Hindlimb muscle (tissue), 1 donor: ENCODE data around the gene GPC5. TPM values are rescaled to one million over a fixed set of nuclear protein-coding genes. Genes with fewer than 3 reads are reported as not detected.
"Not testable (repeated sequence)": the region's sequence is repeated elsewhere in the genome, so short reads cannot be mapped to it uniquely, and the experiment has no call there.

Source experiments
- DNase-seq: peaks from one replicate; pipeline ENCODE4 v3.0.0-alpha.2; 2013
- polyA plus RNA-seq: library from polyadenylated mRNA; unstranded; fragments of 120-200 nt; gene quantifications from one replicate; pipeline ENCODE4 v1.2.1, GENCODE V29; 2013; ENCODE audit not compliant: insufficient read length

Gene GPC5
- polyA plus RNA-seq, 1 donor: 0.48 TPM

DNA sequence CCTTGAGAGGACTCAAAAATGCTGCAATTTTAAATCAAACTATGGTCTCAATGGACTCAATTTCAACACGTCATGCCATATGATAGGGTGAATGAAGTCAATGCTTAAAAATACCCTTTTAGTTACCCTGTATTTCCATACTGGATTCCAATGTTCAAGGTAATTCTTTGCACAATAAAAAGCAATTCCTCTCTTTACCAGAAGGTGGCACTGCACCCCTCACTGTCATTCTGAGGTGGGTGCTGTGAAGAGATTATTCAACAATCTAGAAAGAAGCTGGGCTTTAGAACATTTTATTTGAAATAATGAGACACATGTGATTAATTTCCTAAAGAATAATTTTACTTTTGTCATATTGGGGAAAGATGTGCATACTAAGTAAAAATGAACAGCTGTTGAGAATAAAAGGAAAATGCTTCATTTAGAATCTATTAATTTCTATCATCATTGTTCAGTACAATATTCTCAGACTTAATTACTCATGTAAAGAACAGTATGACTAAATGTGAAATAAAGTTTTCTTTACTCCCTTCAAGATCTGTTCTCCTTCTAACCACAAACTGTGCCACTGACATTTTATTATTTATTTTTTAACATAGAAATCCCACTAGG lies 789.1 kb downstream of the GPC5 start:
- DNase-seq: peak; percentile 35

GRCh38 chr13:92188574-92188973 lies 790.2 kb downstream of the GPC5 start:
- DNase-seq: no peak

DNA sequence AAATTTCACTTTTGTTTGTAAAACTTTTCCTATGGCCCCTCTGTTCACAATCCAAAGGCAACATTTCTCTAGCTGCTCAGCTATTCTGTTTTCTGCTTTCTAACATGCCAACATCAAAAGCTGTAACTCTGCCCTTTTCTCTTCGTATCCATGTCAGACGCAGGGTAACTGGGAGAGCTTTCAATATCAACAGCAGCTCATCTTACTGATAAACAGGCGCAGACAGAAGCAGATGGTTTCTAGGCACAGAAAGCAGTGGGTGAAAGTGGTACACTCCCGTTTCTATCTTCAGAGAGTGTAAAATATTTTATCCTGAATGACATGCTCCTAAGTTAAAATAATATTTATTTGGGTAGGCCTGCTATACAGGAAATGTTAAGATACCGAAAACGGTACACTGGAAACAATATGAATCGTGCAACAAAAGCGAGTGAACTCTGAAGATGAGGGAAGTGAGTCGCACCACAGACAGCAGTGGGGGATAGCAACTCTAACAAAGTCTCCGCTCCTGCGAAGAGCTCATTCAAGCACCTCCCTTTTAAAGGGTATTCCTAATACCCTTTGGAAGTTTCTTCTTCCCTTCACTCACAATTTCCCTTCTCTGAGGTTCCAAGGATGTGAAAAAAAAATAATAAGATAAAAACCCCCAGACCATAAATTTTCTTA lies 798.3 kb downstream of the GPC5 start:
- DNase-seq: no peak

- DNase-seq: no peak
Observed at GRCh38 chr13:92197669-92198068, 799.2 kb downstream of the GPC5 start.

GRCh38 chr13:92218615-92219014 lies 820.2 kb downstream of the GPC5 start:
- DNase-seq: no peak

DNA sequence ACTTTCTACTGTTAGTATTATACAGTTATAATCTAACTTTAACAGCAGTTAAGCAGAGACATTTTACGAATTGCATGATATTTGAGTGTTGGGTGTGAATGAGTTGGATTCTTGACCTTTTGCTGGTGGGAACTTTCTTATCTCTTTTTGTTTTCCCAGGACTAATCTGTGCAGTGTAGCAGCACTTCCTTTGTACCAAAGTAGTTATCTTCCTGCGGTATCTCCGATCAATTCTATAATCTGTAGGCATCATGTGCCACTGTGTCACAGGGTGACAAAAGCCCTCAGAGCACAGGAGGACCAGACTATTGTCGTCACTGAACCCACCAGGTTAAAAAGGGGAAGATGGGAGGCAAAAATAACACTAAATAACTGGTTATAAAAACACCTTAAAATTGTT lies 823.5 kb downstream of the GPC5 start:
- no peak for DNase-seq

GRCh38 chr13:92224052-92224821 lies 825.8 kb downstream of the GPC5 start:
- no peak for DNase-seq

DNA sequence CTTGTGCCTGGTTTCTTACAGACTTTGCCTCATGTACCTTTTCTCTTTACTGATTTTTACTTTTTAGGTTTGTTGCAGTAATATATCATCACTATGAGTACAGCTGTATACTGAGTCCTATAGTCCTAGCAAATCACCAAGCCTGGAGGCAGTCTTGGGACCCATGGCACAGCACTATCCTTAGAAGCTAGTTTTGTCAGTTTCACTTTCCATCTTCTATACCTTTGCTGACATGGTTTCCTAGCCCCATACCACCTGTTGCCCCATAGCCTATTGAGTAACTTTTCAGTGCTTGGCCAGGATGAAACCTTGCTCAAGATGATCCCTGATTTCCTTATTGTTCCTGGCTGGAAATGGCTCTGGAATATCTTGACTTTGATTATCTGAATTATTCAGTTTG lies 826.4 kb downstream of the GPC5 start:
- DNase-seq: no peak

DNA sequence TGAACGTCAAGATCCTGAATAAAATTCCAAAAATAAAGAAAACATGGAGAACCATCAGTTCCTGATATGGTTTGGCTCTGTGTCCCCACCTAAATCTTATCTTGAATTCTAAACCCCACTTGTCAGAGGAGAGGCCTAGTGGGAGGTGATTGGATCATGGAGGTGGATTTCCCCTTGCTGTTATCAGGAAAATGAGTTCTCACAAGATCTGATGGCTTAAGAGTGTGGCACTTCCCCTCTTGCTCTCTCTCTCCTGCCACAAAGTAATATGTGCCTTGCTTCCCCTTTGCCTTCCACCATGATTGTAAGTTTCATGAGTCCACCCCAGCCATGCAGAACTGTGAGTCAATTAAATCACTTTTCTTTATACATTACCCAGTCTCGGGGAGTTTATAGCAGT lies 827.4 kb downstream of the GPC5 start:
- DNase-seq: no peak

- DNase-seq: no peak
Observed at GRCh38 chr13:92232871-92233270, 834.5 kb downstream of the GPC5 start.

DNA sequence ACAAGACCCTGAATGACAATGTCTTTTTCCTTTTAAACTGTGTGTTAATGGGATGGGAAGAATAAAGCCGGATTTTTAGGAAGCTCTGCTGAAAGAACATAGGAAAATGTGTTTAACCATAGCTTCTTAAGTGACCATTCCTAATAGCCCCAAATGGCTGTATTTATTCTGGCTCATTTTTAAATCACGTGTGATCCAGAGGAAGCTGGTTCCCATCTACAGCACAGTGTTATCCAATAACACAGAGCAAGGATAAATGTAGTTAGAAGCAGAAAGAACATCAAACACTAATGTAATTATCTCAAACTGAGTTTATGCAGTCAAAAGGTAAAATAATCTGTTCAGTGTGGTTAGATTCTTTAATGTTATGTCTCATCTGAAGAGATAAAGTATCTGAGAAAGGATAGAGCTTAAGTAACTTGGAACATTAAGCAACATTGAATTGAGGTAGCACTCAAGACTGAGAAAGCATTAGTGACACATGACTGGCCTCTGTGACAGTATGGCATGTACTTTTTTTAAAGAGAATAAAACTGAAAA lies 853.3 kb downstream of the GPC5 start:
- no peak for DNase-seq

DNA sequence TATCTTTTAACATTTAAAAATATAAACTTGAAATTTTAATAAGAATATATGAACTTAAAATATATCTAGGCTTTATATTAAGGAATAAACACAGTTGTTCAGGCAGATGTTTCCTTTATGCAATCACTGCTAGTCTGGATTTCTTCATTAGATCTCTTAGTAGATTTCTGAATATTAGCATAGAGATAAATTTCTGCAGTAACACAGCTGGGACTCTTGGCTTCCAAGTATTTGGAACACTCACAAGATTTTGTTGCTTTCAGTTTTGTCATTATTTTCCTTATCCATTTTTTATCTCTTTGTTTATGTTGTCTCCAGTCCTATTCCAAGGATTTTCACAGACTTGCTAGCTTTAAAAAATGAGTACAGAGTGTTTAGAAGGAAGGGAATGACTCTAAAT lies 857.1 kb downstream of the GPC5 start:
- DNase-seq: peak; percentile 43

DNA sequence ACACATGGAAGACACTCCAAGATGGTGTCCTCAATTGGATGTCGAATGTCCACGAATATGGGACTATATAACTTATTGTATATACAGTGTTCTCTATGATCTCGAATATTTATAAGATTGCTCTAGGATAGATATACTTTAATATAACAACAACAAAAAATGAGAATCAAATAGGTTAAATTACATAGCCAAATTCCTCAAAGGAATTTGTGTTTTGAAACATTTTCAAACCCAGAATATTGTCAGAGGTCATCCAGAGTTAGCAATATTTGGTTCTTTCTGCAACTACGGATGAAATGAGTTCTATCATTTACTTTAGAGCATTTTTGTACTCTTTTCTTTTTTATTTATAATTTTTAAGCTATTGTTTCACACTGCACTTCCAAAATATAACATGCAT lies 857.8 kb downstream of the GPC5 start:
- peak; percentile 11 for DNase-seq

DNA sequence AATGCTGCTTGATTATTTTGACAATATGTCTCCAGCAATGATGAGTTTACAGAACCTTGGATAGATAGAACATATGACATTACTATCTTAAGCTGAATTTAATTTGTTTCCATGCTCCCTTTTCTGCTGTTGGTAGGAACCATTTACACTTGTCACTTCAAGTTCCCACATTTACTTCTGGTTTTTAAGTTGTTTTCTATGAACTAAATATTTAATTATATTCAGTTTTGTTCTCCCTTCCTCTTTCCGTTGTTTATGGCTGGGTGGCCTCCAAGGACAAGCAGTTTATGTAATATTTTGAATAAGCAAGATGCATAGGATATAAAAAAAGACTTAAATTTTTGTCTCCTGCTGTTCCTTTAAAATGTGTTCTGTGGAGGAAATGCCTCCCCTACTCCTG lies 860.6 kb downstream of the GPC5 start:
- no peak for DNase-seq

GRCh38 chr13:92259523-92259922 lies 861.1 kb downstream of the GPC5 start:
- no peak for DNase-seq

GRCh38 chr13:92260363-92260762 lies 861.9 kb downstream of the GPC5 start:
- no peak for DNase-seq

GRCh38 chr13:92262100-92262788 lies 863.8 kb downstream of the GPC5 start:
- no peak for DNase-seq

GRCh38 chr13:92265408-92265807 lies 867.0 kb downstream of the GPC5 start:
- DNase-seq: no peak

DNA sequence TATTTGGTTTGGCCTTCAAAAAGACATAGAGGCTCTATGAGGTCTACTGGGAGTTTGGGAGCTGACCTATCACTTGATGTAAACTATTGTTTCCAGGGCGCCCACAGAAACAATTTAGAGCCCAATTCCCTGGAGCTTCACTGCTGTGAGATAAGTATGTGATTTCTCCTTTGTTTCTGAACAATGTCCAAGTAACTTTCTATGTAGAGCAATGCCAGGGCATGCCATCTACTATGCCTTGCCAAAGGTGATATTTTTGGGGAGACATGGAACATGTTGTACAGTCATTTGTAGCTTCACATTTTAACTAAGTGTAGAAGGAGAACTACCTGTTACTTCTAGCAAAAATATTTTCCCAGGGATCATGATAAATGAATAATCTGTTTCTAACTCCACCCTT lies 872.6 kb downstream of the GPC5 start:
- DNase-seq: no peak

DNA sequence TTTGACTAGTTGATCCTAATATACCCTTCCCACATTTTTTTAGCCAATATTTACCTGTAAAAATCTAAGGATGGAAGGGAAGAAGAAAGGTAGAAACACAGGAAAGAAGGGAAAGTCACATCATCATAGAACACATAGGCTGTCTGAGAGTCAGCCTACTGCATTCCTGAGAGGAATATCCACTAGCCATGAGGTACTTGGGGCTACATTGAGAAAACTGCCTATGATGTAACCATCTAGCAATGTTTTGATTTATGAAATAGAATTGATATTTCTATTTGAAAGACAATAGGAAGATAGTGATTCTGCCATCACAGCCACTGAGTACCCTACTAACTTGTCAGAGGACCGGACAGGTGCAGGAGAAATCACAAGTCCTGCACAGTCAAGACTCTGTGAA lies 873.8 kb downstream of the GPC5 start:
- no peak for DNase-seq

GRCh38 chr13:92280986-92281385 lies 882.6 kb downstream of the GPC5 start:
- not testable (repeated sequence) for DNase-seq

DNA sequence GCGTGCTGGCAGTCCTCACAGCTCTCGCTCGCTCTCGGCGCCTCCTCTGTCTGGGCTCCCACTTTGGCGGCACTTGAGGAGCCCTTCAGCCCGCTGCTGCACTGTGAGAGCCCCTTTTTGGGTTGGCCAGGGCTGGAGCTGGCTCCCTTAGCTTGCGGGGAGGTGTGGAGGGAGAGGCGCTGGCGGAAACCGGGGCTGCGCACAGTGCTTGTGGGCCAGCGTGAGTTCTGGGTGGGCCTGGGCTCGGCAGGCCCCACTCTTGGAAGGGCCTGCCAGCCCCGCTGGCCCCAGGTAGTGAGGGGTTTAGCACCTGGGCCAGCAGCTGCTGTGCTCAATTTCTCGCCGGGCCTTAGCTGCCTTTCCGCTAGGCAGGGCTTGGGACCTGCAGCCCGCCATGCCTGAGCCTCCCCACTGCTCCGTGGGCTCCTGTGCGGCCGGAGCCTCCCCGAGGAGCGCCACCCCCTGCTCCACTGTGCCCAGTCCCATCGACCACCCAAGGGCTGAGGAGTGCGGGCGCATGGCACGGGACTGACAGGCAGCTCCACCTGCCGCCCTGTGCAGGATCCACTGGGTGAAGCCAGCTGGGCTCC lies 892.4 kb downstream of the GPC5 start:
- DNase-seq: not testable (repeated sequence)

DNA sequence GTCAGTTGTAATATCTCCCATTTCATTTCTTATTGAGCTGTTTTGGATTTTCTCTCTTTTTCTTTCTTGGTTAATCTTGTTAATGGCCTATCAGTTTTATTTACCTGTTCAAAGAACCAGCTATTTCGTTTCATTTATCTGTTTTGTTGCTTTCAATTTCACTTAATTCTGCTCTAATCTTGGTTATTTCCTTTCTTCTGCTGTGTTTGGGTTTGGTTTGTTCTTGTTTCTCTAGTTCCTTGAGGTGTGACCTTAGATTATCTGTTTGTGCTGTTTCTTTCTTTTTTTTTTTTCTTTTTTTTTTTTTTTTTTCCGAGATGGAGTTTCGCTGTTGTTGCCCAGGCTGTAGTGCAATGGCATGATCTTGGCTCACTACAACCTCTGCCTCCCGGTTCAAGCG lies 896.1 kb downstream of the GPC5 start:
- not testable (repeated sequence) for DNase-seq
